ENCODE results near the gene LRRC2.

The LRRC2 gene

DNA sequence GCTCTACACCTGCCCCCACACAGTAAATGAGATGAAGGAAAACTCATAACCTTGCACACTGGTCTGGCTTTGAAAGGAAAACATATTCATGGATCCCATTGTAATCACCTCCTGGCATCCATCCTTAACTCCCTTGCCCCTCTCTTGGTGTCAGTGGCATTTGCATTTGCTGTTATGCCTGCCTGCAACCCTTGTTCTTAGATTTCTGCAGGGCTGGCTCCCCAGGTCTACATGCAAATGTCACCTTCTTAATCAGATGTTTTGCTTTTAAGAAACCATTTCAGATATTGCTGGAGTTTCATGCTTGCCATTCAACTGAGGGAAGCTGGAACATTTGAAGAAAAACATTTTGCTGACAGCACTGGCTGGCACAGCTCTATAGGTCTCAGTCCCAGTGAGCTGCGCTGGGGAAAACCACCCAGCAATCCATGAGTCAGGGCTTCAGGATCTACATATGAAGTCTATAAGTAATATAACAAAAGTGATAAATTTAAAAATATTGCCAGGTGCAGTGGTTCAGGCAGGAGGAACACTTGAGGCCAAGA lies 19.1 kb downstream of the LRRC2 start:
- Mint-ChIP-seq H3K4me3 (no peak overlapping the region), H3K27me3 (ENCODE audit: low read depth) (peaks cover 22% of the 10 kb centered on the region), H3K4me1 (no peaks in the 10 kb centered on the region), H3K9me3 (peaks cover 7% of the 10 kb centered on the region), H3K27ac (no peak overlapping the region), H3K36me3 (ENCODE audit: low read depth) (no peaks in the 10 kb centered on the region)
- TF ChIP-seq, protein P1, sequence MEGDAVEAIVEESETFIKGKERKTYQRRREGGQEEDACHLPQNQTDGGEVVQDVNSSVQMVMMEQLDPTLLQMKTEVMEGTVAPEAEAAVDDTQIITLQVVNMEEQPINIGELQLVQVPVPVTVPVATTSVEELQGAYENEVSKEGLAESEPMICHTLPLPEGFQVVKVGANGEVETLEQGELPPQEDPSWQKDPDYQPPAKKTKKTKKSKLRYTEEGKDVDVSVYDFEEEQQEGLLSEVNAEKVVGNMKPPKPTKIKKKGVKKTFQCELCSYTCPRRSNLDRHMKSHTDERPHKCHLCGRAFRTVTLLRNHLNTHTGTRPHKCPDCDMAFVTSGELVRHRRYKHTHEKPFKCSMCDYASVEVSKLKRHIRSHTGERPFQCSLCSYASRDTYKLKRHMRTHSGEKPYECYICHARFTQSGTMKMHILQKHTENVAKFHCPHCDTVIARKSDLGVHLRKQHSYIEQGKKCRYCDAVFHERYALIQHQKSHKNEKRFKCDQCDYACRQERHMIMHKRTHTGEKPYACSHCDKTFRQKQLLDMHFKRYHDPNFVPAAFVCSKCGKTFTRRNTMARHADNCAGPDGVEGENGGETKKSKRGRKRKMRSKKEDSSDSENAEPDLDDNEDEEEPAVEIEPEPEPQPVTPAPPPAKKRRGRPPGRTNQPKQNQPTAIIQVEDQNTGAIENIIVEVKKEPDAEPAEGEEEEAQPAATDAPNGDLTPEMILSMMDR (IDR thresholded peaks at IDR 0.05; ENCODE audit: unreplicated experiment in 3 of 3) = no peak

DNA sequence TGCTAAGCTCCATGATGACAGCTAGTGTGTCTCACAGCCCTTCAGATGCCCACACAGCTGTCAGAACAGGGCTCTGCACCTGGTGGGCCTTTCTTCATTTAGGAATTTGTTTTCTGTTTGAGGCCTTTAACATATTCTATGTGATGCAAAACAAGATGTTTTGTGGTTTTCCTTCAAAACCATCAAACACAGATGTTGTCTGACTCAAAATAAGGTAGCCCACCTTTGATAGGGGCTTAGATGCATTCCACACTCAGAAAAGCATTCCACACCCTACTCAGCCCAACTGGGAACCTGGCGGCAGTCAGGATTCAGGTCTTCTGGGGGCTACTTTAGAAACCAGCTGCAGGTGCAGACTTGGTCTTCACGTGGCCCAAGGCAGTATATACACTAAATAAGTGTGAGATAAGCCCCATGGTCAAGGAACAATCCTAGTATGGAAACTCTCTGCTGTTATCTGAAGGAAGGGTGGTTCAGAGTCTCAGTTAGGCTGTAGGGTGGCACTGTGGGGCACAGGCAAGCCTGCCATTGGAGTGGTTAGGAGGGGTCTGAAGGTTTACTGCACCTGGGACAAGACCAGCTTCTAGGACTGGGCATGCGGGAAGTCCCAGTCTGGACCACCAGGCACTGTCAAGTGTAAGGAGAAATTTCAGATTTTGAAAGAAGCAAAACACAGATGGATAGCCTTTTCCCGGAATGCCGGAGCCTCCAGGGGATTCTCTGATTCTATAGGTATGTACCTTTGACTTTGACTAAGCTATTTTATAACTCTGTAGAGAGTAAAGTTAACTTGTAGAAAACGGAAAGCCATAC lies 20.1 kb downstream of the LRRC2 start:
- Mint-ChIP-seq H3K27ac (no peak overlapping the region), H3K4me3 (no peak overlapping the region), H3K27me3 (ENCODE audit: low read depth) (peaks cover 20% of the 10 kb centered on the region), H3K4me1 (no peaks in the 10 kb centered on the region), H3K9me3 (peaks cover 7% of the 10 kb centered on the region), H3K36me3 (ENCODE audit: low read depth) (no peaks in the 10 kb centered on the region)
- TF ChIP-seq, protein P1 (IDR thresholded peaks at IDR 0.05; ENCODE audit: unreplicated experiment in 3 of 3) = no peak

DNA sequence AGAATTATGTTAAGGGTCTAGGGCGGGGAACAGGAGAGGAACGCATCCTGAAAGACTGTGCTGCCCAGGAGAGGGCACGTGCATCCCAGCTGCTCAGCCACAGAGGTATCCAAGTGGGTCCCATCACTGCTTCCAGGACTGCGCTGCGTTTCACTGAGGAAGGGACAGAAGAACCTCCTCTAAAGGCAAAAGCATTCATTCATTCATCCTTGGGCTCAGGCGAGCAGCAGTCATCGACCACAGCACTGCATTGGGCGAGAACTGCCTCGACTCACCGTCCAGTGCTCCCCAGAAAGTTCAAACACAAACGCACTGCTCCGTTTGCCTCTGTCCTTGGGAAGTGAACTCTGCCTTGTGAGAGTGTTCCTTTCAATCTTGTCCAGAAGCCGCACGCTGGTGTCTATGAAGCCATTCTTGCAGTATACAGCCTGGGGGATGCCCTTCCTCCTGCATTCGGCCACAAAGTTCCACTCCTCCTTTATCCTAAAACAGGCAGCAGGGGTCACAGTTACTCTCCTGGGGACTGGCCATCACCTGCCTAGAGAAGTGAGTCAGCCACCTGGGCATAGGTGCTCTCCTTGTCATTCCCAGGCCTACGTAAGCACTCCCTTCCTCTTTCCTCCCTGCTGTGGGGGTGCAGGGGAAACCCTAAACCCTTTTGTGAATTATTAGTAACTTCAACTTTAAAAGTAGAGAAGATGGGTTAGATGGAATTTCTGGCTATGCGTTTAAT lies 21.2 kb downstream of the LRRC2 start:
- H3K27me3 Mint-ChIP-seq (ENCODE audit: low read depth) = peaks cover 20% of the 10 kb centered on the region
- peaks cover 3% of the 10 kb centered on the region for H3K9me3 Mint-ChIP-seq
- no peak overlapping the region for H3K27ac Mint-ChIP-seq
- H3K36me3 Mint-ChIP-seq (ENCODE audit: low read depth) = no peaks in the 10 kb centered on the region
- H3K4me3 Mint-ChIP-seq = no peak overlapping the region
- no peaks in the 10 kb centered on the region for H3K4me1 Mint-ChIP-seq
- TF ChIP-seq, protein P1 (IDR thresholded peaks at IDR 0.05; ENCODE audit: unreplicated experiment in 3 of 3) = no peak

DNA sequence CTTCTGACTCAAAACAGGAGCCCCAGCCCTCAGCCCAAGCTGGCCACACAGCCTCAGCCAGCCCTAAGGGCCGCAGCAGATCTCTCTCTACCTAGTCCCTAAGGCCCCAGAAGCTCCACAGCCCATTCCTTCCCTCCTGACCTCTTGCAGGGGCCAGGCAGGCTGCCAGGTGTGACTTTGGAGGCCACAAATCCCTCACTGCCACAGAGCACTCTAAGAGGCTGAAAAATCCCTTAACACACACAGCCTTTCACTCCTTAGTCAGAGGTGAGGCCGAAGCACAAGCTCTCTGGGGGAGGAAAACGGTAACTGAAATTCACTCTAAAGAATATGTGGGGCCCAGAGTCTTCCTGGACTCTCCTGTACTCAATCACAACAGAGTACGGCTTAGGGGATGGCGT lies 23.3 kb downstream of the LRRC2 start:
- Mint-ChIP-seq H3K4me1 (peaks cover 4% of the 10 kb centered on the region), H3K27ac (no peak overlapping the region), H3K36me3 (ENCODE audit: low read depth) (no peaks in the 10 kb centered on the region), H3K4me3 (no peak overlapping the region), H3K9me3 (no peaks in the 10 kb centered on the region), H3K27me3 (ENCODE audit: low read depth) (peaks cover 20% of the 10 kb centered on the region)
- TF ChIP-seq, protein P1 (IDR thresholded peaks at IDR 0.05; ENCODE audit: unreplicated experiment in 3 of 3) = no peak

DNA sequence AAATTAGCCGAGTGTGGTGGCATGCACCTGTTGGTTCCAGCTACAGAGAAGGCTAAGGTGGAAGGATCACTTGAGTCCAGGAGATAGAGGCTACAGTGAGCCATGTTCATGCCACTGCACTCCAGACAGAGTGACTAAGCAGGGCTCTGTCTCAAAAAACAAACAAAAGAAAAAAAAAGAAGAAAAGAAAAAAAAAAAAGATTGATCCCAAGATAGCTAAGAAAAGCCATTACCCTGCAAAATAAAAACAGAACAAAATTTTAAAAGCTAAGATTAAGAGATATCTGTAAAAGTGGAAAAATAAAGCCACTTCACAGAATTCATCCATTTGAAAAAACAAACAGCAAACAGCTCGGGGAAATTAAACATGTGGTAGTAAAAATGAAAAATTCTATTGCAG lies 23.8 kb downstream of the LRRC2 start:
- Mint-ChIP-seq H3K27me3 (ENCODE audit: low read depth) (peaks cover 20% of the 10 kb centered on the region), H3K27ac (no peak overlapping the region), H3K4me3 (no peak overlapping the region), H3K4me1 (peaks cover 4% of the 10 kb centered on the region), H3K9me3 (no peaks in the 10 kb centered on the region), H3K36me3 (ENCODE audit: low read depth) (no peaks in the 10 kb centered on the region)
- TF ChIP-seq, protein P1 (IDR thresholded peaks at IDR 0.05; ENCODE audit: unreplicated experiment in 3 of 3) = no peak
